HG03460 (cell line): ENCODE measurements around the gene JPT2.
"Not testable (repeated sequence)": the region's sequence is repeated elsewhere in the genome, so short reads cannot be mapped to it uniquely, and the experiment has no call there.

Source experiments
- ATAC-seq: cut with Tn5 transposase; IDR thresholded peaks from one replicate; pipeline ENCODE4 v1.9.1; 2021; ENCODE audit not compliant: unreplicated experiment

Gene JPT2

DNA sequence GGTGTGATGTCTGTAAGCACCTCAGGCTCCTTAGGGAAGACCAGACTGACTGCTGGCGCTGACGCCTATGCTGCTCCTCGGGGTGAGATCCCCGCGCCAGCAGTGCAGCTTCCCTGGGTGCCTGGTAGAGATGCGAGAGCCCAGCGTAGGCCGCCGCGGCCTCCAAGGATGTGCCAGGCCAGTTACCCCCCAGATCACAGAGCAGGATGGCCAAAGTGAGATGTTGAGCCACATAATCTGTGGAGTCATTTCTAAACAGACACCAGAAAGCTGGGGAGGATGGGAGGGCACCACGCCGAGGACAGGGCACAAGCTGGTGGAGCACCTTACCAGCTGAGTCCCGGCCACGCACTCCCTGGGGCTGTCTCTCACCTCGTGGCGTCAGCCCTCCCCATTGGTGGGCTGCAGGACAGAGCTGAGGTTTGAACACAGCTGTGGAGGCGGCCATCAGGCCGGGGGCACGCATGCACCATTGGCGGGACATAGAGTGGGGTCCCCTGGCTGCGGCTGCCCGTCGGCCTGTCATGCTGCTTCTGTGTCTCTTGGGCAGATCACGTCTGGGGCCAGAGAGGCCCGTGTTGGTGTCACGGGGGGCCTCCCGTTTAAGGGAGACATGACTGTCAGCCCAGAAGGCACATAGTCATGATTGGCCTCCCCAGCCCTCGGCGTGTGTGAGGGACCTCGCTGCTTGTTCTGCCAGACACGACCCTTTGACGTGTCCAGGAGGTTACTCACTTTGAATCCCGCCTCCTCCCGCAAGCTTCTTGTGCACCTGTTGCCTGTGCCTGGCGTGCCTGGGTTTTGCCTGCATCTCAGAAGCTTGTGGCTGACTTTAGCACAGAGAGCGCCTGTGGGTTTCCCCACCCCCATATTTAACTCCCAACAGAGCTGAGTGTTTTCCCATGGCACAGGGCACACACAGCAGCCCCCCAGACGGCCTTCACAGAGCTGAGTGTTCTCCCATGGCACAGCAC lies 49.9 kb downstream of the JPT2 start:
- ATAC-seq, result no peak

DNA sequence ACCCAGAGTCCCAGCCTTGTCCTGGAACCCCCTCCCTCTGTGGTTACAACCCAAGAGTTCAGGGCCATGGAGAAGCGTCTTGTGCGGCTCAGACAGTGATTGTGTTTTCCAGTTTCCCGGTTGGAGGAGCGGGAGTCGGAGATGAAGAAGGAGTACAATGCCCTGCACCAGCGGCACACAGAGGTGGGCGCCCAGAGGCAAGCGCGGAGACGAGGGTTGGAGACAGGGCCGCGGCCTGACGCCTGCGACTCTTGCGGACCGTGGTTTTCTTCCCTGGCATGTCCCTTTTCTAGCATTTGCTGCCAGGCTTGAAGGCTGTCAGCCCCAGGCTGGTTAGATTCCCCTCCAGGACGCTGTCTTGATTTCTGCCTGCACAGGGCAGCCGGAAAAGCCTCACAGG lies 50.9 kb downstream of the JPT2 start:
- ATAC-seq, result no peak

DNA sequence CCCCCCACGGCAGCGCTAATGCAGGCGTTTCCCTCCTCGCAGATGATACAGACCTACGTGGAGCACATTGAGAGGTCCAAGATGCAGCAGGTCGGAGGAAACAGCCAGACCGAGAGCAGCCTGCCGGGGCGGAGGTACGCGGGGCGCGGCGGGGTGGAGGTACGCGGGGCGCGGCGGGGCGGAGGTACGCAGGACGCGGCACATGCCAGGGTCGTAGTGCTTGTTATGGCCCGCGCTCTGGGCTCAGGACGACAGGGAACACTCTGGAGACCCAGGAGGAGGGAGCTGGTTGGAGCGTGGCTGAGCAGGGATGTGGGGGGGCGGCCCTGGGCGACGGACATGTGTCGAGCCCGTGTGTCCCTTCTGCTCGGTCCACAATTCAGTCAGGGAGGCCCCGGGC lies 51.4 kb downstream of the JPT2 start:
- ATAC-seq, result no peak

DNA sequence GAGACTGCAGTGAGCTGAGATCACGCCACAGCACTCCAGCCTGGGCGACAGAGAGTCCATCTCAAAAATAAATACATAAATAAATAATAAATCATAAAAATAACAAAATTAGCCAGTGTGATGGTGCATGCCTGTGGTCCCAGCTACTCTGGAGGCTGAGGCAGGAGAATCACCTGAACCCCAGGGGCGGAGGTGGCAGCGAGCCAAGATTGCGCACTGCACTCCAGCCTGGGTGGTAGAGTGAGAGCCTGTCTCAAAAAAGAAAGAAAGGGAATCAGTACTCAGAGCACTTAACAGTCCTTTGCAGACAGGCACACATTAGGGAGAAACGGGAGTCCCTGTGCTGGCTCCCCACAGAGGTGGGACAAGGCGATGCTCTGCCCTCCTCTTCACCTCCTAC lies 53.0 kb downstream of the JPT2 start:
- ATAC-seq, result no peak

DNA sequence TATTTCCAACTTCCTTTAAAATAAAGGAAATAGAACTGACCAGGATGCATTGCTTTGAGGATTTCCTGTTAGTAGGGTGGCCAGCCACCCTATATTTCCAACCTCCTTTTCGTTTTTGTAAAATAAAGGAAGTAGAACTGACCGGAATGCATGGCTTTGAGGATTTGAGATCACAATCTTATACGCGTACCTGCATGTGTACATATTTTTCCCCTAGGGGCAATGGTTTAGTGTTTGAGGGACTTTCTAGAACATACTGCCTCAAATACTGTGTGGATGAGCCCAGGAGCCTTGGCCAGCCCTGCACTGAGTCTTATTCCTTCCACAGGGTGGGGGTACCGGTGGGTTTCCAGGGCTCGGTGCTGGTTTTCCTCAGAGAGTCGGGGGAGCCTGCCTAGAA lies 53.5 kb downstream of the JPT2 start:
- ATAC-seq, result no peak

DNA sequence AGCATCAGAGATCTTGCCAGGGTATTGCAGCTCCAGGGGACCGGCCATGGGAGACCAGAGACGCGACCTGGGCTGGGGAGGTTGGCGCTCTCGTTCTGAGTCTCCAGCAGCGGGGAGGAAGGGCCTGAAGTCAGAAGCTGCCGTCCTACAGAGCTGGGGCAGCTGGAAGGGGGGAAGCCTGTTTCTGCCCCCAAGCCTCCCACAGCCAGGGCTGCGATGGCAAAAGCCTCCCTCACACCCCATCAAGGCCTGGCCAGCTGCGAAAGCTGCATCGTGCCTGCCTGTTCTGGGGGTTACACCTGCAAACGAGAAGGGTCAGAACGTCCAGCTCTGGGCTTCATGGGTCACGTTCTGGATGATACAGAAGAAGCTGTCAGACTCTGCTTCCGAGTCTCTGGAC lies 54.0 kb downstream of the JPT2 start:
- ATAC-seq, result no peak

DNA sequence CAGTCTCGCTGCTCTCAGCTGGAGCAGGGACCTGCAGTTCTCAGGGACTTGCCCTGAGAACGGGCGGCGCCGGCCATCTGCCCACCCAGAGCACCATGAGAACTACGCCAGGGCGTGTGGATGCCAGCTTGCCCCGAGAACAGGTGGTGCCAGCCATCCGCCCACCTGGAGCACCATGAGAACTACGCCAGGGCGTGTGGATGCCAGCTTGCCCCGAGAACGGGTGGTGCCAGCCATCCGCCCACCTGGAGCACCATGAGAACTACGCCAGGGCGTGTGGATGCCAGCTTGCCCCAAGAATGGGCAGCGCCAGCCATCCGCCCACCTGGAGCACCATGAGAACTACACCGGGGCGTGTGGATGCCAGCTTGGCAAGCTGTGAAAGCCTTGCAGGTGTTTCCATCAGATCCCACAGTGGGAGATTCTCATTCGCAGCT lies 54.5 kb downstream of the JPT2 start:
- ATAC-seq, result not testable (repeated sequence)

DNA sequence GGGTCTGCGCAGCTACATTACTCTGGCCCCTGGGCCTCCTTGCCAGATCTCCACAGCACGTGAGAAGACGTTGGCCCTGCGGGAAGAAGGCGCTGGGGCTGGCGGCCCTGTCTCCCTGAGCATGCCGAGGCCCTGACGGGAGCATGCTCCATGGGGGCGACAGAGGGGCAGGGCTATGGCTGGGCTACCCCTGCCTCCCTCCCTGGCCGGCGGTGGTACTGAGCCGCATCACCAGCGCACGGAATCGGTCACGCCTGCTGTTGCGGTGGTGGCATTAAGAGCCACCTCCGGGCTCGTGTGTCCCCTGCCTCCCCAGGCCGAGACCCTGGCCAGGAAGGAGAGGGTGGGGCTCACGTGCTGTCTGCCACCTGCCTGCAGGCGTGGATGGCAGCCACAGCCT lies 56.0 kb downstream of the JPT2 start:
- no peak for ATAC-seq

DNA sequence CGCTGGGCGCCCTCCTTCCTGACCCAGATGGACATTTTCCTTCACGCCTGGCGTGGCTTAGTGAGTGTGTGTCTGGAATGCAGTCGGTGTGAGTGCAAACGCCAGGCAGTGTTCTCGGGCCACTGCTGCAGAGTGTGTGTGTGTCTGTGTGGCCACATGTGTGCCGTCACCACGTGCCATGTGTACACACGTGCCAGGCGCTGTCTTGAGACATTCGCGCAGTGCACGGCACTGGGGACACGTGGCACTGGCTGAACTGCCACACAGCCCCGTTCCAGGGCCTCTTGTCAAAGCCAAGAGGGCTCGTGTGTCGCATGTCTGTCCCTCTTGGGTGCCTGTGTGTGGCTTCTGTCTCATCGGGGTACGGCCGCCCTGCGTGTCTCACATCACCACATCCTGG lies 56.7 kb downstream of the JPT2 start:
- ATAC-seq, result no peak

DNA sequence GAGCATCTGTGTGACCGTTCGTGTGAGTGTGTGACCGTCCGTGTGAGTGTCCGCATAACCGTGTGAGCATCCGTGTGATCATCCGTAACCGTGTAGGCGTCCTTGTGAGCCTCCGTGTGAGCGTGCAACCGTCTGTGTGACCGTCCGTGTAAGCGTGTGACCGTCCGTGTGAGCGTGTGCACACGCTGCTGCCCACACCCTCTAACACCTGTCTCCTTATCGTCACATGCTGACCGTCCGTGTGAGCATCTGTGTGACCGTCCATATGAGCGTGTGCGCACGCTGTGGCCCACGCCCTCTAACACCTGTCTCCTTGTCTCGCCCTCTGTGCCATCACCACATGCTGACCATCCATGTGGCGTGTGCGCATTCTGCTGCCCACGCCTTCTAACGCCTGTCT lies 62.2 kb downstream of the JPT2 start:
- no peak for ATAC-seq

DNA sequence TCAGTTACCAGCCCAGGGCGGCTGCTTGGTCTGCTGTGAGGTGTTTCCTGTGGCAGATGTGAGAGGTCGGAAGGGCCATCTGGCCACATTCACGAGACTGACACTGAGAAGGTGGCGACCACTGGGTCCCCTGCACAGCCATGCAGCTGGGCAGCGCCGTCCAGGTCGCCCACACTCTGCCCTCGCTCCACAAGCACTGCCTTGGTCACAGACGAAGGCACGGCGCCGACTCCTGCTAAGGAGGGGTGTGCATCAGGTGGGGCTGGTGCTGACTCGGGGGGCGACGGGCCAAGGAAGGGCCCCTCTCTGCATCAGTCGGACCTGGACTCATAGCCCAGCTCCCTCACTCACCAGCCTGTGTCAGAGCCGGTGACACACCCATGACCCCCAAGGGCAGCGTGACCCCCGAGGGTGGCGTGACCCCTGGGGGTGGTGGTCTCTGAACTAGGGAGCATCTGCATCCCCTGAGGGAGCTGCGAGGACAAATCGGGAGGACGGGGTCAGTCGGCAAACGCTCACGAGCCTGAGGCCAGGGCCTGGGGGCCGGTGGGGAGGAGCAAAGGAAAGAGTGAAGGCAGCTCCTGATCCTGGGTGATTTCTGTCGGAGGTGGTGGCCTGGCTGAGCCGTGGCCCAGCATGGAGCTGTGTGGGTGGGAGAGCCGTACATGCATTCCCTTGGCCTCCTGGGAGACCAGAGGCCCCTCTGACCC lies 62.9 kb downstream of the JPT2 start:
- no peak for ATAC-seq

DNA sequence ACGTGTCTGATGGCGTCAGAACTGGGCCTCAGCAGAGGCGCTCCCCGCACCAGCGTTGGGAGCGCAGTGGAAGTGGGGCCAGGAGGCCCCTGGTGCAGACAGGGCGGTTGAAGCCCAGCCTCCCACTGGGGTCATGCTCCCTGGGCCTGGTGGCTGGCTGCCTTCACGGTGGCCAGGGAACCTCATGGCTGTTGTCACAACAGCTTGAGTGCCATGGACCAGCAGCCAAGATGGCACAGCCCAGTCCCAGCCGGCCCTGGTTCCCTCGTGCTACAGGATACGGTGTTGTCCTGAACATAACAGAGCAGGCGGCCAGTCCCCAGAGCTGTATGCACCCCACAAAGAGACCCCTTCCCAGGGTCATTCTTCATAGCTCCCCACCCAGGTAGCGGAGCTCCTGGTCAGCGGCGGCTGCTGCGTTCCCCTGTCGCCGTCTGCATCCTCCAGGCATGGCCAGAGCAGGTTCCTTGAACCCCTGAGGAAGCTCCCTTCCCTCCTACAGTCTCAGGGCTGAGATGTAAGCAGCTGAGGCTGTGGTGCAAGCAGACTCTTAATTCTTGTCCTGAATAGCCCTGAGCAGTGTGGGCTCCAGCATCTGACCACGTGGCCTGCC lies 63.6 kb downstream of the JPT2 start:
- ATAC-seq, result no peak

DNA sequence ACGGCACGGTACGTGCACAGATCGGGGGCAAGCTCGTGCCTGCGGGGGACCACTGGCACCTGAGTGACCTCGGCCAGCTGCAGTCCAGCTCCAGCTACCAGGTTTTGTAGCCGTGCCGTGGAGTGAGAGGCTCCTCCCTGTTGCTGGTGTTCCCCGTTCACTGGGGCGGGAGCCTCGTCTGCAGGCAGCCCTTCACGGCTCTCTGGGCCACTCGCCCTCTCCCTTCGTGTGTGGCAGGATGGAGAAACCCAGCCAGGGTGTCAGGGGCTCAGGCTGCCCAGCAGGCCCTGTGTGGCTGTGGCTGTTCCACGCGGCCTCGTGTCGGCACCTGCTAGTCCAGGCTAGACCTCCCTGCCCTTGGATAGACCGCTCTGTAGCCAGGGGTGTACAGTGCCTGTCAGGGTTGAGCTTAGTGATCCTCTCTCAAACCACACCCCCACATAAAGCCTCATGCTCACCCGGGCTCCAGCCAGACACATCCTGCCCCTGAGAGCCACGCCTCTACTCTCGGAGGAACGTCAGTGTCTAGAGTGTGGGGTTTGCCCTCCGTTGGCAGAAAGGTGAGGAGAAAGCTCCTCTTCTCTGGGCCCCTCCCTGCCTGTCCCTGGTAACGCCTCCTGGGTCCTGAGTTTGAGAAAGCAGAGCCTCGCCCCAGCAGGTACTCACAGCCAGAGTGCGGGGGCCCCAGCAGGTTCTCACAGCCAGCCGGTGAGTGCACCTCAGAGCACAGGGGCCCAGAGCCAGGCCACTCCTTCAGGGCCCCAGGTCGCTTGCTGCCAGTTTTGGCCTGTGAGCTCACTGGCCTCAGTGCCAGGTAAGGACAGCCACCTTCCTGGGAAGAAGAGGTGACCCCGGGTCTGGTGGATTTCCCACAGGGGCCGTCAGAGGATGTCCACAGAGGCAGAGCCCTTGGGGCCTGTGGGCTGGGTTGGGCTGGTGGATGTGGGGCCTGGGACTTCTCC lies 65.6 kb downstream of the JPT2 start:
- ATAC-seq, result no peak

DNA sequence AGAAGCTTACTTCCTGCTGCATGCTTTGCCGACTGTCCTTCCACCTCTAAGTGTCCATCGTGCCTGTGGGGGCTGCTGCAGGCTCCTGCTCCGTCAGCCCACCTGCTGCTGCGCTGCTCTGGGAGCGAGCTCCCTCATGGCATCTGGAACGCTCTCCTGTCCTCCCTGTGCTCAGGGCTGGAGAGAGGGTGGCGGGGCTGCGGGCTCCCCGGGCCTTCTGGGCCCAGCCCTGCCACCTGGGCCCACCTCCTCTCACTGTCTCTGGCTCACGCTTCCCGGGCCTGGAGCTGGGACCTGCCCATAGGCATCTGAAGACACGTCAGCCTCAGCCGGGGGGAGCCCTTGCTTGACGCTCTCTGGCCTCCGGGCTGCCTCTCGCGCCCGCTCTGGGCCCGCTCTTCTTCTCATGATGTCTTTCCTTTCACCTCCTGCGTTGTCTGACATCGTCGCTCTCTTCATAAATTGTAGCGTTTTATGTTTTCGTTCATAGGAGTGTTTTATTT lies 66.3 kb downstream of the JPT2 start:
- ATAC-seq, result no peak

DNA sequence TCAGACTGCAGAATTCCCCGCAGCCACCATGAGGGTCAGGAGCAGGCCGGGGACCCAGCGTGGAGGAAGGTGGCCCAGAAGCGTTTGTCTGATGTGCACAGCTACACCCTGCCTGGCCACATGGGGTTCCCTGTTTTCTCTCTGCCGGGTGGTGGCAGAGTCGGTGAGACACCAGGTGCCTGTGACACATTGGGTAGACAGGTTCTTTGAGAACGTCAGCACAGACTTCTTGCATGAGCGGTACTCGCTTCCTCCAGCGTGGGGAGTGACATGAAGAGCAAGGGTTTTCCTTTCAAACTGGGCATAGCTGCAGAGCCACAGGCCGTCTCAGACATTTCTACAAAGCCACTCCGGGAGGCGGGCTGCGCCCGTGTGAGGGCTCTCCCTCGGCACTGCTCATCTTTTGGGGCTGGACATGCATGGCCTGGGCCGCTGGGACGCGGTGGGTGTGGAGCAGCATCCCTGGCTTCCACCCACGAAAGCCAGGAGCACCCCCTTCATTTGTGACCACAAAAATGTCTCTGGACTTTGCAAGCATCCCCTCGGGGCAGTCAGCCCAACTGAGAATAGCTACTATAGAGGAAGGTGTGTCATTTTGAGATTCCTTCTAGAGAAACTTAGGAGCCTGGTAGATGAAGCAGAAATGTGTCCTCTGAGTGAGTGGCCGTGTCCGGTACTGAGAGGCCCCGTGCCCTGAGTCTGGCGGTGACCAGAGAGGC lies 67.3 kb downstream of the JPT2 start:
- ATAC-seq, result no peak

DNA sequence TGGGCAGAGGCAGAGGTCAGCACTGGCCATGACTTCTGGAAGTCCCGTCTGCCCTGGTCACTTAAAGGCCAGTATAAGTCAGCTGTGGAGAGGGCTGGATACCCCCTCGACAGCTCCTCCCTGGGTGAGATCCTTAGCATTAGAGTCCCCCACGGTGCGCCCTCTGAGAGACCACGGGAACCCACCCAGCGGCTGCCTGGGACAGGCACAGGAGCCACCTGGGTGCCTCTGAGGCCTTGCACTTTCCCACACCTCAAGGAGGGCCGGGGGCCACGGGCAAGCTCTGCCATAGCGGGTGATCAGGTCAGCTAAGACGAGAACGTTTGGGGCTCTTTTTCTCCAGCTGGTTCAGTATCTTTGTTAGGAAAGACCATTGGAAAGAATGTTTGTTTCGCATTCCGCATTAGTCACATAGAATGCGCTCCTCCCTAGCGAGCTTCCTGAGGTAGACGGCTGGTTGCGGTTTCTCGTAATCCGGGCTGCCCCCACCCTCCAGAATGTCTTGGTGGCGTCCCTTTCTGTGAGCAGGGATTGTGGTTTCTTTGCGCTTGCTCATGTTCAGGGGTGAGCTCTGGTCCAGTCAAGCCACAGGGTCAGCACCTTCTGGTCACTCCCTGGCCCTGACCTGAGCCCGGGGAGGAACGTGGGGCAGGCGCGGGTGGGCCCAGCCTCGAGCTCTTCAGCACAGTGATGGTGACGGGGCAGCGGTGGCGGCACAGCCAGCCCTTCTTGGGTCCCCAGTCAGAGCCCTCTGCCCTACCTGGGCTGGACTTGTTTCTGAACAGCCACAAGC lies 68.0 kb downstream of the JPT2 start:
- no peak for ATAC-seq

DNA sequence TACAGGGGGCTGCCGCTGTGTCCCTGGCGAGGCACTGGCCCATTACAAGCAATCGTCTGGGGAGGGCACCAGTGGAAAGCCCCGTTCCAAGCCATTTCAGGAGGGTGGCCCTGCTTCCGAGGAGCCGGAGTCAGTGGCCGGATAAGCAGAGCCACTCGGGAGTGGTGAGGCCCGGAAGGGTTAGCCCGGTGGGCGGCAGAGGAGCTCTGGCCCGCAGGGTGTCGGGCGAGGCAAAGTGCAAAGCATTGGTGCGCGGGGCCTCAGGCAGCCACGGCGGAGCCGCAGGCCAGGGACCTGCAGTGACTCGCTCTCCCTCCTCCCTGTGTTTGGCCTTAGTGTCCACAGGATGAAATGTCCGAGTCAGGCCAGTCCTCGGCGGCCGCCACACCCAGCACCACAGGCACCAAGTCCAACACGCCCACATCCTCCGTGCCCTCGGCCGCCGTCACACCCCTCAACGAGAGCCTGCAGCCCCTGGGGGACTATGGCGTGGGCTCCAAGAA lies 68.7 kb downstream of the JPT2 start:
- no peak for ATAC-seq

DNA sequence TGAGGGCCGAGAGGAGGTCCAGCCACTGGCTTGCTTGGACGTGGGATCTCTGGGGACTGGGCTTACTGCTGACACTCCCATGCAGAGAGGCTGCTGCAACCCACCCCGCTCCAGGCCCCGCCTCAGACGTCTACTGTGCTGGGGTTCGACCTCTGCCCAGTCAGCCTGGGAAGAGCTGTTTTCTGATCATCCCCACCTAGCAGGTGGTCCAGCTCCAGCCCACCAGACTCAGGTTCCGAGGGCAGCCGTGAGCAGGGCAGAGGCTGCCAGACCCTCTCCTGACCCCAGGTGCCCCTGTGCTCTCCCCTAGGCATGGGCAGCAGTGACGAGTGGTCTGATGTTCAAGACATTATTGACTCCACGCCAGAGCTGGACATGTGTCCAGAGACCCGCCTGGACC lies 69.9 kb downstream of the JPT2 start:
- no peak for ATAC-seq
